Dedifferentiated amniotic fluid mesenchymal stem cell (primary cell): Measurements from ENCODE around the gene CDC34.

Experiments used
- DNase-seq: peaks from one replicate; pipeline ENCODE4 v3.0.0-alpha.2; 2016; ENCODE audit errors: extremely low spot score

Gene CDC34

DNA sequence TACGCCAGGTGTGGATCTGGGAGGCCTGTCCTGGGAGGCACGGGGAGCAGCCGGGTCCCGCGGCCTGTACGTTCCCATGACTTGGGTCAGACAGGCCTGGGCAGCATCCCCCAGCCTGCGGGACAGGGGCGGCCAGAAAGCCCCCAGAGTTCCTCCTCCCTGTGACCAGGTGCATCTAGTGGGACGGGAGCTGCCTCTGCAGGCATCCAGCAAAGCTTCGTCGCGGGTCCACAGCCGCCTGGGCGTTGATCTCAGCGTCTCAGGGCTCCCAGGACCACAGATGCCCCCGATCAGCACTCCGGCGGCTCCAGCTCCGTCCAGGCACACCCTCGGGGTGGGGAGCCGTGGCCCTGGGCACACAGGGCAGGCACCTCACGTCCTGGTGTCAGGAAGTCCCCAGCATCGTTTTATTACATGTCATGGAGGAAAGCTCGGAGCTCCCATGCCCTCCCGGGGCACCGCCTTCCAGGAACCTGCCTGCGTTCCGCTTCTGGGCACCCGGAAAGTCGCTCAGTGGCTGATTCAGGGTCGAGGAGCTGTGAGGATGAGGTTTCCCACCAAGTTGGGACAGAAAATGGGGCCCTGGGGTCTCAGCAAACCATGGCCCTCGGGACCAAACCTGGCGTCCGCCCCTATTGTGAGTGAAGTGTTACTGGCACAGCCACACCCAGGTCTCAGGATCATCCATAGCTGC lies 10.8 kb downstream of the CDC34 start:
- no peak for DNase-seq

DNA sequence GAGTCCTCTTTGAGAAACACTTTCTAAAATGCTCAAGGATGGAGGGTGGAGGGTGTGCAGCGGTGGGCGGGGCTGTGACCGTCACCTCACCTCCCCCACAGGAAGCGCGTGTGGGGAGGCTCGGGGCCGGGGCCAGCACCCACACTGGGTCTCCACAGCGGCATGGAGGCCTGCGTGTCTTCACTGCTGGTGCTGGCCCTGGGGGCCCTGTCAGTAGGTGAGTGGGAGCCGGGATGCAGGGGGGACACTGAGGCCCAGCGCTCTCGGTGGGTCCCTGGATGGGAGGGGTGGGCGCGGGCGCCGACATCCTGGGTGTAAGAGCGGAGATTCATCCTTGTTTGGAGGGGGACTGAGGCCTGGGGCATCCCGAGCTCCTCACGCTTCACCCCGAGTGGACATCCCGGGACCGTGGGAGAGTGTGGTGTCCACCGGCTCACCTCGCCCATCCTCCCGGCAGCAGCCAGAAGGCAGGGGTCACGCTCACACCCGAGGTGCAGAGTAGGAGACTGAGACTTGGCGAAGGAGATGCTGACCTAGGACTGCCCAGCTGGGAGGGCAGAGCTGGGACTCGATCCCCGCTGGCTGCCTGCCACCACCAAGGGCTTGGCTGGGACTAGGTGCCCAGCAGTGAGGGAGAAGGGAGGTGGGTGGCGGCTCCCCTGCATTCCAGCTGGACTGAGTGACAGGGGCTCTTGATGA lies 12.5 kb downstream of the CDC34 start, which contains the start of gene GZMM:
Gene GZMM (plus strand): TSS at position 144 of the 699 bp plus-strand sequence. CDS start 19 bp downstream, at position 163.
- no peak for DNase-seq

DNA sequence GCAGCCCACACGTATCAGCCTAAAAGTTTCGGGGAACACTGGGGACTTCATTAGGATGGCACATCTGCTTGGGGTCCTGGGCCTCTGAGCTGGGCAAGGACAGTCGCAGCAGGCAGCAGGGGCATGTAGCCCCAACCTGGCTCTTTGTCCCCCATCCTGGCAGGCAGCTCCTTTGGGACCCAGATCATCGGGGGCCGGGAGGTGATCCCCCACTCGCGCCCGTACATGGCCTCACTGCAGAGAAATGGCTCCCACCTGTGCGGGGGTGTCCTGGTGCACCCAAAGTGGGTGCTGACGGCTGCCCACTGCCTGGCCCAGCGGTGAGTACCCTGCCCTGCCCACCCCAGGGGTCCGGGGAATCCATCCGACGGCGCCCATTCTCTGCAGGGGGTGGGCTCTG lies 15.6 kb downstream of the CDC34 start:
- DNase-seq: no peak

DNA sequence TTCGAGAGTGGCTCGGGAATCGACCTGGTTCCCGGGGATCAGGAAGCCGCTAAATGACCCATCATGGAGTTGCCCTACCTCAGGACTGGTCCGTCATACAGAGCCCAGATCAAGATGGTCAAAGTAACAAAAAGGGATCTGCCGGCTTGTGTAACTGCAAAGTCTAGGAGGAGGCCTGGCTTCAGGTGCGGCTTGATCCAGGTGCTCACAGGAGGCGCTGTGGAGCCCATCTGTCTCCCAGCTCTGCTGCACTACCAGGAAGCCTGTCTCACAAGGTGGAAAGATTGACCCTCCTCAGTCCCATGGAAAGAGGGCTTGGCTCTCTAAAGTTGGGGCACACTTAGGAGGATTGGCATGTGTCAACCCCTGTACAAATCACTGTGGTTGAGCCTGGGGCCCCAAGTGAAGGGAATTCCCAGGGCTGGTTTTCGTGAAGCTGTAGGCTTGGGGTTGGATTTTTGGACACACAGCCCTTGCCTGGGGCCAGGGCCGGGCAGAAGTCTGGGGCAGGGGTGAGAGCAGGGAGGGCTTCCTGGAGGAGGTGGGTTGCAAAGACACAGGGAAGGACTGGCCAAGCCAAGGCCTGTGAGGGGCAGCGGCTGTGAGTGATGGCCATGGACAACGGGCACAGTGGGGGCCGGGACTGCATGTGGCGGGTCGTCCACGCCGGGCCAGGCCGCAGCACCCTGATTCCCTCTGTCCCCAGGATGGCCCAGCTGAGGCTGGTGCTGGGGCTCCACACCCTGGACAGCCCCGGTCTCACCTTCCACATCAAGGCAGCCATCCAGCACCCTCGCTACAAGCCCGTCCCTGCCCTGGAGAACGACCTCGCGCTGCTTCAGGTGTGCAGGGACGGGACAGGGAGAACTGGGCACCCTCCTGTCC lies 16.5 kb downstream of the CDC34 start:
- no peak for DNase-seq

DNA sequence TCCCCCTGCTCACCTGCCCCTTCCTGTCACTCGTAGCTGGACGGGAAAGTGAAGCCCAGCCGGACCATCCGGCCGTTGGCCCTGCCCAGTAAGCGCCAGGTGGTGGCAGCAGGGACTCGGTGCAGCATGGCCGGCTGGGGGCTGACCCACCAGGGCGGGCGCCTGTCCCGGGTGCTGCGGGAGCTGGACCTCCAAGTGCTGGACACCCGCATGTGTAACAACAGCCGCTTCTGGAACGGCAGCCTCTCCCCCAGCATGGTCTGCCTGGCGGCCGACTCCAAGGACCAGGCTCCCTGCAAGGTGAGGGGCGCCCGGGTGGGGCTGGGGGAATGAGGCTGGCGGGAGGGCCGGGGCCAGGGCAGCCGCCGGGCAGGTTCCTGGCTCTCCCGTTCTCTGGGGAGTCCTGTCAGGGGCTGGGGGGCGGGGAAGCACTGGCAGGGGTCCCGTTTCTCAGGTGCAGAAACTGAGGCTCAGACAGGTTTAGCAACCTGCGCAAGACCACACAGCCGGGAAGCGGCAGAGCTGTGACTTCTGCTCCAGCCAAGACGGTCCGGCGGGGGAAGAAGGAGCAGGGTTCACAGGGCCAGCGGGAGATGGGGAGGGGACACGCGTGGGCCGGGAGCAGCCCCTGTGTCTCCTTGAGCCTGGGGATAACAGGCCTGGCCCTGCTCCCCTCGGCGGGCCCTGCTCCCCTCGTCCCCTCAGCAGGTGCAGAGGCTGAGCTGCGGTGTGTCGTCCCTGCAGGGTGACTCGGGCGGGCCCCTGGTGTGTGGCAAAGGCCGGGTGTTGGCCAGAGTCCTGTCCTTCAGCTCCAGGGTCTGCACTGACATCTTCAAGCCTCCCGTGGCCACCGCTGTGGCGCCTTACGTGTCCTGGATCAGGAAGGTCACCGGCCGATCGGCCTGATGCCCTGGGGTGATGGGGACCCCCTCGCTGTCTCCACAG lies 17.6 kb downstream of the CDC34 start:
- no peak for DNase-seq

DNA sequence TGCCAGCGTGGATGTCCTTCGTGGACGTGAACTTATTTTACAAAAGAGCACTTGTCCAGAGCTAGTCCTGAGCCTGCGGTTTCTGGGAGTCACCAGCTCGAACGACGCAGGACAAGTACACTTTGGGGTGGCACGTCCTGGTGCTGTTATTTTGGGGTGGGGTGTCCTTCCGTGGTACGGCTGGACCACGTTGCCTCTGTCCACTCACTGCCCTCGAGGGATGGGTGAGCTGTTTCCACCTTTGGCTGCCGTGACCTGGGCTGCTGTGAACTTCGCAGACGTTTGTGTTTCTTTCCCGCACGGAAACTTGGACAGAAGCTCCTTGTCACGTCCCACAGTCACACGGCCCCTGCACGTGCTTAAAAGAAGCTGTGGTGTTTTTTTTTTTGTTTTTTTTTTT lies 23.3 kb downstream of the CDC34 start:
- no peak for DNase-seq

DNA sequence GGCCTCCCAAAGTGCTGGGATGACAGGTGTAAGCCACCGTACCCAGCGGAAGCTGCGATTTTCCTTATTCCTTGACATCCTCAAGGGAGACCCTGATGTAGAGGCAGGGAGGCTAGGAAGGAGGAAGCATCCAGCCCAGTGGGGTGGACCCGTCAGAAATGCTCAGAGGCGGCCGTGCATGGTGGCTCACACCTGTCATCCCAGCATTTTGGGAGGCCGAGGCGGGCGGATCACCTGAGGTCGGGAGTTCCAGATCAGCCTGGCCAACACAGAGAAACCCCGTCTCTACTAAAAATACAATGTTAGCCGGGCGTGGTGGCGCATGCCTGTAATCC lies 23.9 kb downstream of the CDC34 start:
- no peak for DNase-seq

DNA sequence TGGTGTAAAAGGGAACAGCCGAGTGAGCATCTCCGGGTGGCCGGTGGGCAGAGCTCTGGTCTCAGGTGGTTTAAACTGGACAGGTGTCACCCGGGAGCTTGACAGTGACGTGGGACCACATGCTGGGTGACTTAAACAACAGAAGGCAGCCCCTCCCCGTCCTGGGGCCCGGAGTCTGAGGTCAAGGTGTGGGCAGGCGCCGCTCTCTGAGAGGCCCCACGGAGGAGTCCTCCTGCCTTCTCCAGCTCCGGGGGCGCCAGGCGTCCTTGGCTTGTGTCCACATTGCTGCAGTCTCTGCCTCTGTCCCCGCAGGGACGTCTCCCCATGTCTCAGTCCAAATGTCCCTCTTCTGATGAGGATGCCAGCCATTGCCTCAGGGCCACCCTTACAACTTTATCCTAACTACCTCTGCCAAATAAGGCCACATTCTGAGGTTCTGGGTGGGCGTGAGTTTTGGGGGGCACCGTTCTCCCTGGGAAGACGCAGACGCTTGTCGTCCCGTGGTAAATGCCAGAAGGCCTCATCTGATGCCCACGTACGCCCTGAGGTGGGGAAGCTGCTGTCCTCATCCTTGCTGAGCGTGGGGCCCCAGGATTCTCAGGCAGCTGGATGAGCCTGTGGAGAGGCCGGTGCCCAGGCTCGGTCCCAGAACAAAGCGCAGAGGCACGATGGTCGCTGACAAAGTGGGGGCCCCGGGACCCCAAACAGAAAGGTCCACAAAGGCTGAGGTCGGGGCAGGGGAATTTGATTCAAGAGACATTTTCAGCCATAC lies 25.2 kb downstream of the CDC34 start:
- no peak for DNase-seq

DNA sequence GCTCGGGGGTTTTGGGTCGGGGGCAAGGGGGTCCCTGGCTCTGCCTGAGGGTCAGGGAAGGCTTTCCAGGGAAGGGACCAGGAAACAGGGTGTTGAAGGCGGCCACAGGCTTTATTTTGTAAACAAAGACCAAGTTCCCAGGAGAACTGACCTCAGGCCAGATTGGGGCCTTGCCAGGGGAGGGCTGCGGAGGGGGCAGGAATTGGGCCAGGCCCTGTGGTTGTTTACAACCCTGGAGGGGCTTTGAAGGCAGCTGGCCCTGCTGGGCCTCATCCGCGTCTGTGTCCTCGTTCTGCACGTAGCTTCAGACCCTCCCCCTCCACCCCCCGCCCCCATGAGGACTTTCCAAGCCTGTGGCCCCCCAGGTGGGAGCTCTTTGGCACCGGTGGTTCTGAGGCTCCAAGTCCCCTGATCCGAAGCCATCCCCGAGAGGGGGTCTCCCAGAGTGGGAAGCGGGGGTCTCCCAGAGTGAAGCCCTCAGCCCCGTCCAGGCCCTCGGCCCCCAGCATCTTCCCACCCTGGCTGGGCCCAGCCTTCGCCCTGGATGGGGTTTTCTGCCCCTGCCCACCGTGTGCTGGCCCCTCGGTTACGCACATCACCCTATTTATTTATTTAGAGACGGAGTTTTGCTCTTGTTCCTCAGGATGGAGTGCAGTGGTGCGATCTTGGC lies 27.3 kb downstream of the CDC34 start:
- DNase-seq: no peak

DNA sequence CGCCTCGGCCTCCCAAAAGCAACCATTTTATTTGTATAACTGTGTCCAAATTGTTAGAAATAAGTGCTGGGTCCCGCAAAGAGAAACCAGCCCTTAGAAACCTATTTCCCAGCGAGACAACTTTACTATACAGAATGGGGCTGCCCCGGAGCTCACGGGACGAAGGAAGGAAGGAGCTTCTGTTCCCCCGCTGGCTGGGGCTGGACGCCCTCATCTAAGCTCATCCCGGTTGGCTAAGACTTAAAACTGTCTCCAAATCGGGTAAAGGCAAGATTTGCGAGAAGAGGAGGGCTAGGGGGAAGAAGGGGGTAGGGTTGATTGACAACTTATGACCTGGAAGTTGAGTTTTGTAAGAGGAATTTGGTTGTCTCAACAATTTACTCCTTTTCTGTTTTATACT lies 28.6 kb downstream of the CDC34 start:
- DNase-seq: no peak

DNA sequence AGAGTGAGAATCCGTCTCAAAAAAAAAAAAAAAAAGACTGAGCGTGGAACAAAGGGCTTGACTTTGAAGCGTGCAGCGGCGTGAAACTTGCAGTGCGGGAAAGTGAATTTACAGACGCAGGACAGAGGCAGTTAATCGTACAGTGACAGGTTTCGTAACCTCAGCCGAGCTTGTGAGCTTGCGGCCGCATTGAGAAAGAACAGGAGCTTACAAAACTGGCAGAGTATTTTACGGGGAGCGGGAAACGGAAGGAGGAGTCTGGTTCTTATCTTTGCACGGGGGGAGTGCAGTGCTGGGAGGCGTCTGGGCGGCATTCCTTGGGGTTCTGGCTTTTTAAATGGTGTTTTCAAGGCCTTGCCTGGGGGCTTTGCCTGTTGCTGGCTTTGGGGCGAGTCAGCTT lies 34.8 kb downstream of the CDC34 start:
- DNase-seq: no peak

DNA sequence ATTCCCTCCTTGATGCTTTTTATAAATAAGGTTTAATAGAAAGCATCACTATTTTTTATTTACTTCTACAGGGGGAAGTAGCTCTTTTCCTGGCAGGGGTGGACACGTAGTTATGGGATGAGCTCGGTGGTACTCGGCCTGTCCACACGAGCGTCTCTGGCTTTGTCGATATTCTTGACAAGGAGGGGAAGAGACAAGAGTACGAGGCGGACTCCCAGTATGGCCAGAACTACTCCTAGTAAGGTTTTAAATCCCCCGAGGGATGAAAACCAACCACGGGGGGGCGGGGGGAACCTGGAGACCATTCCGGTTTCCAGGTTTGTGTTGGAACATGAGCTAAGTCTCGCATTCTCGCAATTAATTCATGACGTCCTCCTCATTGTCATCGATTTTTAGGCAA lies 35.3 kb downstream of the CDC34 start:
- no peak for DNase-seq

DNA sequence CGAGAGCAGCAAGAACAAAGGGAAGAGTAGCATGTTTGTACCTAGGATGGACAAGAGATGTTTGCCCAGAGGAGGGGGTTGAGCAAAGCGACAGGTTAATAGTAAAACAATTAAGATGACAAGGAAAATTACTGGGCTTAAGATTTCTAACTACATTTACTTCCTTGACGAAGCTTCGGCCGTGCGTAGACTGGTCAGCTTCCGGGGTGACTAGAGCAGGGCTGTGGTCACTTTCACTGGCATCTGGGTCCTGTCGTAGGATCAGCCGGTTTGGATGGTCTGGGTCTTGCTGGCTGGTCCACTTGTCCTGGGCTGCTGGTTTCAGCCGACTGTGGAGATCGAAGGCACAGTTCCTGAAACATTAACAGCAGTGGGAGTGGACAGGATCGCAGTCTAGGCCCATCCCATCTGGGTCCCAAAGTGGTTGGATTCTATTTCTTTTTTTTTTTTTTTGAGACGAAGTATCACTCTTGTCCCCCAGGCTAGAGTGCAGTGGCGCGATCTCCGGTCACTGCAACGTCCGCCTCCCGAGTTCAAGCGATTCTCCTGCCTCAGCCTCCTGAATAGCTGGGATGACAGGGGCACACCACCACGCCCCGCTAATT lies 35.8 kb downstream of the CDC34 start:
- DNase-seq: no peak

DNA sequence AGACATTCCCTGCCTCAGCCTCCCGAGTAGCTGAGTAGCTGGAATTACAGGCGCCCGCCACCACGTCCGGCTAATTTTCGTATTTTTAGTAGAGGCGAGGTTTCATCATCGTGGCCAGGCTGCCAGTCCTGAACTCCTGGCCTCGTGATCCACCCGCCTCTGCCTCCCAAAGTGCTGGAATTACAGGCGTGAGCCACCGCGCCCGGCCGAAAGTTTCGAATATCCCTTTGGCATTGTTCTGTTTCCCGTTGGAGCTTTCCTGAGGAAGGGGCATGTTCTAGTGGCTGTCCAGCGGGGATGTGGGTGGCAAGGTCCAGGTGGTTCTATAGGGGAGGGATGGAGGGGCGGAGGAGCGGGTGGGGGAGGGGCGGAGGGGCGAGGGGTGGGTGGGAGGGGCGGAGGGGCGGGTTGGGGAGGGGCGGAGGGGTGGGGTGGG lies 38.7 kb downstream of the CDC34 start:
- no peak for DNase-seq

DNA sequence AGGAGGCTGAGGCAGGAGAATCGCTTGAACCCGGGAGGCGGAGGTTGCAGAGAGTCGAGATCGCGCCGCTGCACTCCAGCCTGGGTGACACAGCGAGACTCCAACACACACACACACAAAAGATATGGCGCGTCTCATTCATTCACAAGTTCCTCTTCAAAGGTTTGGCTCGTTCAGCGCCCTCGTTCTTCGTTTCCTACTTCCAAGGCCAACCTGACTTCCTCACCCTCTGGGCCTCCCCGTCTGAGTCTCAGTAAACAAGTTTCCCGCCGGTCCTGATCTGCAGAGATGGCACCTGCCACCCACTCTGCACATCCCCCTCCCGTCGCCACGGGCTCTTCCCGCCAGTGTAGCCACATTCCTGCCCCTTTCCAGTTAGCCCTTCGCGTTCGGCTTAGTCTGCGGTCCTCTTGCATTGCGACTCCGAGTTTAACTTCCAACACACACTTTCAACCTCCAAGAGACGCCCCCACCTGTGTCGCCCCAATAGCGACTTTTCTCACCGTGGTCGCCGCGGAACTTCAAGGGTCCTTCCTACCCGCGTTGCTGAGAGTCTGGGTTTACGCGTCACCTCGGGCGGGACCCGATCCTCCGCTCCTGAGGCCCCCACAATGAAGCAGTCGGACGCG lies 39.5 kb downstream of the CDC34 start:
- DNase-seq: no peak

DNA sequence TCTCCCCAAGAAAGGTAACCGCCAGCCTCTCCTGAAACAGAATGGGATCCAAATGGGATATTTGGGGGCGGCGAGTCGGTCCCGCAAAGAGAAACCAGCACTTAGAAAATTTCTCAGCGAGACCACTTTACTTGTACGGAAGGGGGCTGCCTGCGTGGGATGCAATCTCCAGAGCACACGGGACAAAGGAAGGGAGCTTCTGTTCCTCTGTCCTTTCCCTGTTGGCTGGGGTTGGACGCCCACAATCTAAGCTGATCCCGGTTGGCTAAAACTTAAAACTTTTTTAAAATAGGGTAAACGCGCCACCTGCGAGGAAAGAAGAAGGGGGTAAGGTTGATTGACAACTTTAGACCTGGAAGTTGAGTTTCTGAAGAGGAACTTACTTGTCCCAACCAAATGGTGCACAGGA lies 40.0 kb downstream of the CDC34 start:
- DNase-seq: no peak

DNA sequence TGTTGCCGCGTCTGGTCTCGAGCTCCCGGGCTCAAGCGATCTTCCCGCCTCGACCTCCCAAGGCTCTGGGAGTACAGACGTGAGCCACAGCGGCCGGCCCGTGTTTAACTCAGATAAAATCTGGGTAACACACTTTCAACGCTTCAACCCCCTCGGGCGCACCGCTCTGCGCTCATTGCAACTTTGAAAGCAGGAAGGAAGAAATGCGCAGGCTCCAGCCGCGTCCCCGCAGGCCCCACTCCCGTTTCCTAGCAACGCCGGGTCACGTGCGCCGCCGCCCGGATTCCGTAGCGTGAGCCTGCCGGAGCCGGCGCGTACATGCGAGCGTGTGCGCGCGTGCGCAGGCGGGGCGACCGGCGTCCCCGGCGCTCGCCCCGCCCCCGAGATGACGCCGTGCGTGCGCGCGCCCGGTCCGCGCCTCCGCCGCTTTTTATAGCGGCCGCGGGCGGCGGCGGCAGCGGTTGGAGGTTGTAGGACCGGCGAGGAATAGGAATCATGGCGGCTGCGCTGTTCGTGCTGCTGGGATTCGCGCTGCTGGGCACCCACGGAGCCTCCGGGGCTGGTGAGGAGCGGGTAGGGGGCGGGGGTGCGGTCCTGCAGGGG lies 40.7 kb downstream of the CDC34 start, which contains the start of gene BSG:
Gene BSG (plus strand): TSS at position 457 of the 603 bp plus-strand sequence. CDS start 39 bp downstream, at position 496.
- DNase-seq: peak; percentile 95

DNA sequence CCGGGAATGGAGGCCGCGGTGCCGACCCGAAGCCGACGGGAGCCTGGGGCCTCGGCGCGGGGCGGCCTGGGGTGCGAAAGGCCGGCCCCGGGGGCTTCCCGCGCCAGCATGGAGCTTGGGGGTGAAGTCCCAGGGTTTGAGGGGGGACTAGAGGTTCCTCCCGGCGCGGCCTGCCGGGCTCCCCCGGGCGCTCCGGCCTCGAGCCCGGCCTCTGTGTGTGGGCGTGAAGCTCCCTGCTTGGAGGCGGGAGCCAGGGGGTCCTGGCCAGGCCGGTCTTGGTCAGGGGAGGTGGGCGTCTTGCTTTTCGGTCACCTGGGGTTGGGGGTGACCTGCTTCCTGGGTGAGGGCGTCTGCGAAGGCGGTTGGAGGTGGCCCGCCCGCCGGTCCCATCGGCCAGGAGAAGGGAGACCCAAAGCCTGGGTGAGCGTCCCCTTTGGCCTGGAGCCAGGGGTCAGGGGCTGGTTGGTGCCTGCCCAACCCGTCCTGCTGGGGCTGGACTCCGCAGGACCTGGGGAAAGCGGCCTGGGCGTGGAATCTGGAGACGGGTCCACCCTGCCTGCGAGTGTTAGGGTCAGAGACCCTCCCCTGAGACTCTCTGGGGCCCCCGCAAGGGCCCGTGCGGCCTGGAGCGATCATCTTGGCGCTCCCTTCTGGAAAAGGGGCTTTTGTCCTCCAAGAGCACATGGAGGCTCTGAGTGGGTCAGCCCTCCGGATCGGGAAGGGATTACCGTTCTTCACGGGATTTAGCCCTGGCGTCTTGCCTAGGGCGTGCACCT lies 41.4 kb downstream of the CDC34 start:
- DNase-seq: peak; percentile 32
